Kidney (tissue), 14 donors: ENCODE data around the gene NPEPPS. TPM values are rescaled to one million over a fixed set of nuclear protein-coding genes. Genes with fewer than 3 reads are reported as not detected.

Experiments used
- DNase-seq, 5 donors: peaks; one replicate each; pipeline ENCODE4 v3.0.0-alpha.2; 2013 to 2020
- FAIRE-seq: peaks from 2 replicates; lab custom pipeline; 2012; peaks lifted over from hg19 to GRCh38; lab: Jason Lieb, UNC
- H3K27ac ChIP-seq, 2 donors: one replicate each; pipeline ENCODE4 v1.7.0; 2013; ENCODE audit warnings: low read depth in 2 of 2, low read length in 2 of 2, inconsistent platforms in 1 of 2
- H3K27me3 ChIP-seq: one replicate; pipeline ENCODE4 v1.7.1; 2013; ENCODE audit warnings: low read length, inconsistent platforms; ENCODE audit not compliant: control insufficient read depth, insufficient read depth
- H3K36me3 ChIP-seq, 3 donors: one replicate each; pipeline versions ENCODE4 v1.7.0 to v1.7.1; 2013; ENCODE audit warnings: low read length in 3 of 3, control low read depth in 1 of 3, inconsistent platforms in 1 of 3; ENCODE audit not compliant: insufficient read depth in 3 of 3, control insufficient read depth in 2 of 3
- H3K4me1 ChIP-seq, 3 donors: one replicate each; pipeline versions ENCODE4 v1.7.0 to v1.7.1; 2013; ENCODE audit warnings: low read length in 3 of 3, inconsistent platforms in 1 of 3, low read depth in 1 of 3; ENCODE audit not compliant: control insufficient read depth in 2 of 3, insufficient read depth in 2 of 3
- H3K4me3 ChIP-seq, 3 donors: one replicate each; pipeline versions ENCODE4 v1.7.0 to v1.8.1; 2013; ENCODE audit warnings: low read length in 3 of 3, control low read depth in 1 of 3, inconsistent platforms in 1 of 3
- H3K9ac ChIP-seq, 3 donors: one replicate each; pipeline versions ENCODE4 v1.7.0 to v1.7.1; 2013; ENCODE audit warnings: low read length in 3 of 3, control low read depth in 1 of 3, inconsistent platforms in 1 of 3
- H3K9me3 ChIP-seq, 3 donors: one replicate each; pipeline versions ENCODE4 v1.7.0 to v1.7.1; 2013; ENCODE audit warnings: low read length in 3 of 3, control low read depth in 1 of 3, inconsistent platforms in 1 of 3; ENCODE audit not compliant: control insufficient read depth in 2 of 3, insufficient read depth in 1 of 3
- CTCF ChIP-seq: IDR thresholded peaks from 3 replicates; pipeline ENCODE4 v1.5.1; 2012; ENCODE audit warnings: mild to moderate bottlenecking, moderate library complexity, borderline replicate concordance; ENCODE audit not compliant: insufficient read depth; ENCODE audit errors: extremely low read depth
- intact Hi-C: fragments of 100-400 bp; cut with DNase I; formaldehyde crosslinking; loops from one replicate; pipeline ENCODE4 v1.11.1; 2022
- polyA plus RNA-seq: library from polyadenylated mRNA; stranded (reverse); fragments of 350-450 nt; fragmentation: Illumina TruSeq; extraction: RNeasy Lipid Tissue Mini Kit (QIAGEN cat#74804); gene quantifications from one replicate; pipeline ENCODE4 v1.2.3, GENCODE V29; 2014; ENCODE audit warnings: low read depth, low replicate concordance; ENCODE audit not compliant: insufficient read depth
- total RNA-seq: library from RNA; stranded (reverse); fragmentation: NEBNext Ultra II Directional; extraction: Animal tissue kit (Norgen Biotek cat#: 25700); gene quantifications from one replicate; pipeline ENCODE4 v1.2.1, GENCODE V29; 2021
- donor health status: control.
- donor health status: control.
- donor health status: control.
- donor health status: control.
- donor health status: control.
- donor health status: DM: yes; HTN: yes; CAD: no.
- donor health status: Normal renal cell carcinoma (clear cell type).

Gene NPEPPS
- total and polyA plus RNA-seq, 2 donors from 2014 or later = 27.6 to 131 TPM

GRCh38 chr17:47640076-47640475, 109.2 kb downstream of the NPEPPS start:
- Histone ChIP-seq H3K9ac (no peak overlapping the region), H3K27me3 (no peaks in the 10 kb centered on the region), H3K4me3 (no peak overlapping the region), H3K36me3 (no peaks in the 10 kb centered on the region), H3K27ac (no peak overlapping the region), H3K4me1 (no peaks in the 10 kb centered on the region), H3K9me3 (no peaks in the 10 kb centered on the region)
- DNase-seq (no peak), FAIRE-seq (no peak)
- no peak for TF ChIP-seq CTCF
- intact Hi-C loops = no loop called here

GRCh38 chr17:47641202-47641601, 110.3 kb downstream of the NPEPPS start:
- no peak for TF ChIP-seq CTCF
- H3K4me3 ChIP-seq = no peak overlapping the region
- intact Hi-C loops = no loop called here
- no peaks in the 10 kb centered on the region for H3K9me3 ChIP-seq
- no peak for FAIRE-seq
- H3K4me1 ChIP-seq = no peaks in the 10 kb centered on the region
- no peaks in the 10 kb centered on the region for H3K36me3 ChIP-seq
- H3K27ac ChIP-seq = no peak overlapping the region
- H3K27me3 ChIP-seq = no peaks in the 10 kb centered on the region
- H3K9ac ChIP-seq = no peak overlapping the region
- no peak for DNase-seq

- no peak overlapping the region for H3K4me3 ChIP-seq
- no peaks in the 10 kb centered on the region for H3K9me3 ChIP-seq
- intact Hi-C loops = no loop called here
- H3K4me1 ChIP-seq = no peaks in the 10 kb centered on the region
- FAIRE-seq (no peak), DNase-seq (no peak)
- no peaks in the 10 kb centered on the region for H3K36me3 ChIP-seq
- H3K27me3 ChIP-seq = no peaks in the 10 kb centered on the region
- TF ChIP-seq CTCF = no peak
- H3K27ac ChIP-seq = no peak overlapping the region
- no peak overlapping the region for H3K9ac ChIP-seq
Measured at GRCh38 chr17:47643116-47643515, 112.2 kb downstream of the NPEPPS start.

GRCh38 chr17:47644324-47644723, 113.4 kb downstream of the NPEPPS start:
- intact Hi-C loops = no loop called here
- Histone ChIP-seq H3K9me3 (no peaks in the 10 kb centered on the region), H3K36me3 (no peaks in the 10 kb centered on the region), H3K27ac (no peak overlapping the region), H3K27me3 (no peaks in the 10 kb centered on the region), H3K4me3 (no peak overlapping the region), H3K4me1 (peaks cover 0 to 4% (median 4%) of the 10 kb centered on the region in 3 donors), H3K9ac (no peak overlapping the region)
- no peak for FAIRE-seq
- TF ChIP-seq CTCF = no peak
- DNase-seq = no peak
